CD14-positive monocyte (primary cell): ENCODE data around the gene FNDC1. TPM values are rescaled to one million over a fixed set of nuclear protein-coding genes. Genes with fewer than 3 reads are reported as not detected.

Experiments used
- DNase-seq, 3 donors: peaks; one replicate each; pipeline ENCODE4 v3.0.0-alpha.2; 2011 to 2022
- H2AFZ ChIP-seq: 2 replicates; pipeline ENCODE4 v1.6.0; 2012; ENCODE audit warnings: mild to moderate bottlenecking, low read depth, low read length, inconsistent platforms; ENCODE audit not compliant: insufficient read depth, poor library complexity, severe bottlenecking
- H3K27ac ChIP-seq, 2 donors: 1 replicate in 1 of 2; 2 replicates in 1 of 2; pipeline ENCODE4 v1.5.1; 2012 to 2013; ENCODE audit warnings: low read length in 2 of 2, control low read depth in 1 of 2, inconsistent platforms in 1 of 2, low read depth in 1 of 2, mild to moderate bottlenecking in 1 of 2
- H3K27me3 ChIP-seq, 2 donors: one replicate each; pipeline versions ENCODE4 v1.6.0 to v1.6.1; 2011 to 2013; ENCODE audit warnings: low read length in 2 of 2; ENCODE audit not compliant: control insufficient read depth in 2 of 2, insufficient read depth in 2 of 2
- H3K36me3 ChIP-seq, 2 donors: replicated peaks in 1 of 2; 1 replicate in 1 of 2; 2 replicates in 1 of 2; pipeline versions ENCODE4 v1.5.1 to v1.6.1; 2012 to 2013; ENCODE audit warnings: low read length in 2 of 2, control low read depth in 1 of 2, inconsistent platforms in 1 of 2, mild to moderate bottlenecking in 1 of 2; ENCODE audit not compliant: insufficient read depth in 2 of 2, control insufficient read depth in 1 of 2
- H3K4me1 ChIP-seq, 2 donors: 1 replicate in 1 of 2; 2 replicates in 1 of 2; pipeline versions ENCODE4 v1.5.1 to v1.6.1; 2012 to 2013; ENCODE audit warnings: low read length in 2 of 2, control low read depth in 1 of 2, inconsistent platforms in 1 of 2, mild to moderate bottlenecking in 1 of 2, moderate library complexity in 1 of 2; ENCODE audit not compliant: insufficient read depth in 2 of 2, control insufficient read depth in 1 of 2
- H3K4me2 ChIP-seq: replicated peaks from 2 replicates; pipeline ENCODE3; 2012; ENCODE audit warnings: low read length, moderate library complexity, mild to moderate bottlenecking; ENCODE audit not compliant: poor library complexity, severe bottlenecking; ENCODE audit errors: extremely low read depth
- H3K4me3 ChIP-seq, 3 experiments: fragments of 200-600 bp in 1 of 3; sonication (generic) in 1 of 3; replicated peaks in 1 of 3; 1 replicate in 2 of 3; 2 replicates in 1 of 3; pipeline ENCODE4 v1.5.1; 2011 to 2013; ENCODE audit warnings: low read length in 3 of 3, mild to moderate bottlenecking in 3 of 3, control low read depth in 2 of 3, low read depth in 2 of 3, inconsistent platforms in 1 of 3, moderate library complexity in 1 of 3
- H3K79me2 ChIP-seq: 2 replicates; pipeline ENCODE4 v1.6.0; 2012; ENCODE audit warnings: mild to moderate bottlenecking, control low read depth, inconsistent platforms, low read length, moderate library complexity; ENCODE audit not compliant: insufficient read depth
- H3K9ac ChIP-seq: 2 replicates; pipeline ENCODE4 v1.6.0; 2017; ENCODE audit warnings: low read length, mild to moderate bottlenecking; ENCODE audit not compliant: insufficient read depth, poor library complexity, severe bottlenecking
- H3K9me3 ChIP-seq, 2 donors: replicated peaks in 1 of 2; 1 replicate in 1 of 2; 2 replicates in 1 of 2; pipeline versions ENCODE4 v1.5.1 to v1.6.1; 2012 to 2013; ENCODE audit warnings: low read length in 2 of 2, control low read depth in 1 of 2; ENCODE audit not compliant: control insufficient read depth in 1 of 2, insufficient read depth in 1 of 2
- H4K20me1 ChIP-seq: 2 replicates; pipeline ENCODE4 v1.6.0; 2012; ENCODE audit warnings: mild to moderate bottlenecking, low read length, control low read depth, moderate library complexity; ENCODE audit not compliant: insufficient read depth
- H3K27ac Mint-ChIP-seq, 7 donors: one replicate each; pipeline ENCODE4 v1.8.0; 2020; ENCODE audit warnings: mild to moderate bottlenecking in 7 of 7, mixed read lengths in 7 of 7, moderate library complexity in 6 of 7, inconsistent platforms in 2 of 7
- H3K27me3 Mint-ChIP-seq, 3 donors: one replicate each; pipeline ENCODE4 v1.8.0; 2021 to 2022; ENCODE audit warnings: low read depth in 3 of 3, mild to moderate bottlenecking in 3 of 3, mixed read lengths in 3 of 3, moderate library complexity in 3 of 3, inconsistent platforms in 1 of 3
- H3K36me3 Mint-ChIP-seq, 2 donors: one replicate each; pipeline ENCODE4 v1.8.0; 2020; ENCODE audit warnings: mixed read lengths in 2 of 2, inconsistent platforms in 1 of 2, mild to moderate bottlenecking in 1 of 2
- H3K4me1 Mint-ChIP-seq: one replicate; pipeline ENCODE4 v1.8.0; 2020; ENCODE audit warnings: mild to moderate bottlenecking, mixed read lengths
- H3K4me3 Mint-ChIP-seq, 2 donors: one replicate each; pipeline ENCODE4 v1.8.0; 2020; ENCODE audit warnings: mild to moderate bottlenecking in 2 of 2, mixed read lengths in 2 of 2, moderate library complexity in 1 of 2
- H3K9me3 Mint-ChIP-seq, 7 donors: one replicate each; pipeline ENCODE4 v1.8.0; 2020 to 2022; ENCODE audit warnings: mixed read lengths in 7 of 7, mild to moderate bottlenecking in 6 of 7, moderate library complexity in 6 of 7, inconsistent platforms in 2 of 7
- WGBS: methylation state at CpG from one replicate; pipeline ENCODE4 v1.1.5; 2013; ENCODE audit warnings: missing lambda C conversion rate; ENCODE audit not compliant: insufficient coverage; 5-methylcytosine and 5-hydroxymethylcytosine counted together
- intact Hi-C, 2 donors: fragments of 100-400 bp; cut with micrococcal nuclease; formaldehyde crosslinking; loops; one replicate each; pipeline versions ENCODE4 v1.15.0 to v1.15.1; 2023
- polyA plus RNA-seq, 3 donors: library from polyadenylated mRNA; depleted of rRNA in 1 of 3; unstranded in 2 of 3; stranded (reverse) in 1 of 3; fragments of 300-500 nt in 2 of 3; fragments of >200 nt in 1 of 3; fragmentation: Illumina TruSeq in 2 of 3; gene quantifications; 1 replicate in 2 of 3; 2 replicates in 1 of 3; pipeline ENCODE4 v1.2.3, GENCODE V29; 2012 to 2021
- TF ChIP-seq, protein P1 (sequence below): fragments of 200-600 bp; IDR thresholded peaks from one replicate; pipeline ENCODE4 v1.8.0; 2022; ENCODE audit warnings: antibody characterized with exemption, mild to moderate bottlenecking

The FNDC1 gene
- polyA plus RNA-seq, 3 donors, result not detected

DNA sequence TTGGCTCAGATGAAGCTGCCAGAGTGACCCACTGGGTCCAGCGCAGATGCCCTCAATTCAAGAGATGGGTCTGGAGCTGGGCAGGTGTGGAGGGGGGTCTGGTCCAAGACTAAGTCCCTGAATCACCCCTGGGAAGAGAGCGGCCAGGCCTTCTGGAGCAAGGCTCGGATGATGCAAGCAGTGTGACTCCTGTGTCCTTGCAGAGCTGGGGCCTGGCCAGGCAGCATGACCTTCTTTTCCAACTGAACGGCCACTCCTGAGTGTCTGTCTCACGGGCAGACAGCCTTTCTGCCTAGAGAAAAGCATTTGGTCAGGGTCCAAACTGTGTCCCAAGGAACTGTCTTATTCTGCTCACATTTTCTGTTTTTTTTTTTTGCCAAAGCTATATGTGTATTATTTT lies 42.6 kb upstream of the FNDC1 start:
- no peak overlapping the region for H3K9ac ChIP-seq
- Mint-ChIP-seq H3K27ac (peak overlapping the region in 3 of 7 donors; percentile 25 to 86 (median 76)), H3K9me3 (peaks cover 0 to 3% (median 0%) of the 10 kb centered on the region in 7 donors)

DNA sequence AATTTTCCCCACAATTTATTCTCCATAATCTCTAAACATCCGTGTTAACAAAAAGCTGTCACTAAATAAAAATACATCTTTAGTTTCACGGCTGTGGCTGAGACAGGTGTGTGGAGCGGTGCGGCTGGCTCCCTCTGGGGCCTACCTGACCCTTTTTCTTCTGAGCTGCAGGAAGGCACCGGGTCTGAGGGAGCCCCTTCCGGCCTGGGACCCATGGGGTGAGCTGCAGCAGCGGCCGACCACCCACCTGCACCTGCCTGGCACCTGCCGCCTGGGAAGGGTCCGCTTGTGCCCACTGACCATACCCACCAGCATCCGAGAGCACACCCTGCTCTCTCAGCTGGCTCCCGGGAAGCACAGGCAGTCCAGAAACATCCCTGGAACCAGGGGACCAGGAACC lies 41.5 kb upstream of the FNDC1 start:
- intact Hi-C loops, result loop anchor here in 1 of 2 donors (10.0 kb wide), 1 partner anchor 333 kb away; no protein-coding TSS in a partner anchor
- Histone ChIP-seq H3K27me3 (no peaks in the 10 kb centered on the region), H3K9ac (no peak overlapping the region), H3K4me3 (no peak overlapping the region), H4K20me1 (no peaks in the 10 kb centered on the region), H3K9me3 (no peaks in the 10 kb centered on the region), H3K4me1 (peaks cover 21 to 26% of the 10 kb centered on the region in 2 donors), H3K36me3 (no peaks in the 10 kb centered on the region), H3K4me2 (no peak overlapping the region), H3K27ac (no peak overlapping the region), H2AFZ (no peak overlapping the region), H3K79me2 (no peaks in the 10 kb centered on the region)
- TF ChIP-seq, protein P1, sequence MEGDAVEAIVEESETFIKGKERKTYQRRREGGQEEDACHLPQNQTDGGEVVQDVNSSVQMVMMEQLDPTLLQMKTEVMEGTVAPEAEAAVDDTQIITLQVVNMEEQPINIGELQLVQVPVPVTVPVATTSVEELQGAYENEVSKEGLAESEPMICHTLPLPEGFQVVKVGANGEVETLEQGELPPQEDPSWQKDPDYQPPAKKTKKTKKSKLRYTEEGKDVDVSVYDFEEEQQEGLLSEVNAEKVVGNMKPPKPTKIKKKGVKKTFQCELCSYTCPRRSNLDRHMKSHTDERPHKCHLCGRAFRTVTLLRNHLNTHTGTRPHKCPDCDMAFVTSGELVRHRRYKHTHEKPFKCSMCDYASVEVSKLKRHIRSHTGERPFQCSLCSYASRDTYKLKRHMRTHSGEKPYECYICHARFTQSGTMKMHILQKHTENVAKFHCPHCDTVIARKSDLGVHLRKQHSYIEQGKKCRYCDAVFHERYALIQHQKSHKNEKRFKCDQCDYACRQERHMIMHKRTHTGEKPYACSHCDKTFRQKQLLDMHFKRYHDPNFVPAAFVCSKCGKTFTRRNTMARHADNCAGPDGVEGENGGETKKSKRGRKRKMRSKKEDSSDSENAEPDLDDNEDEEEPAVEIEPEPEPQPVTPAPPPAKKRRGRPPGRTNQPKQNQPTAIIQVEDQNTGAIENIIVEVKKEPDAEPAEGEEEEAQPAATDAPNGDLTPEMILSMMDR, result no peak
- H3K27ac Mint-ChIP-seq, result no peak overlapping the region
- peaks cover 30% of the 10 kb centered on the region for H3K4me1 Mint-ChIP-seq
- peaks cover 0 to 2% (median 0%) of the 10 kb centered on the region in 3 donors for H3K27me3 Mint-ChIP-seq
- no peak for DNase-seq
- no peaks in the 10 kb centered on the region for H3K36me3 Mint-ChIP-seq
- H3K9me3 Mint-ChIP-seq, result peaks cover 0 to 3% (median 0%) of the 10 kb centered on the region in 7 donors
- H3K4me3 Mint-ChIP-seq, result no peak overlapping the region
- 86% methylated on average over 11 of the region's 12 CpGs for WGBS

More for the DNA sequence above, 42.6 kb upstream of the FNDC1 start:
- intact Hi-C loops, result loop anchor here in 1 of 2 donors (10.0 kb wide), 1 partner anchor 332 kb away; no protein-coding TSS in a partner anchor
- TF ChIP-seq, protein P1, result no peak
- Histone ChIP-seq H3K4me1 (peaks cover 32 to 37% of the 10 kb centered on the region in 2 donors), H3K27ac (peak overlapping the region in 1 of 2 donors; percentile 13), H3K4me3 (no peak overlapping the region), H3K4me2 (no peak overlapping the region), H3K36me3 (no peaks in the 10 kb centered on the region), H4K20me1 (no peaks in the 10 kb centered on the region), H3K27me3 (no peaks in the 10 kb centered on the region), H3K79me2 (no peaks in the 10 kb centered on the region), H3K9me3 (no peaks in the 10 kb centered on the region), H2AFZ (no peak overlapping the region)
- 82% methylated on average over 5 of the region's 5 CpGs for WGBS
- DNase-seq, result no peak
- Mint-ChIP-seq H3K27me3 (peaks cover 0 to 2% (median 0%) of the 10 kb centered on the region in 3 donors), H3K4me1 (peaks cover 36% of the 10 kb centered on the region), H3K4me3 (no peak overlapping the region), H3K36me3 (no peaks in the 10 kb centered on the region)
